NCI-H2081 treated with DMSO at 0.1 percent for 48 hours (cell line): ENCODE data around the gene PSMB2.

Source experiments
- DNase-seq: peaks from one replicate; lab custom pipeline; 2025; lab: John Stamatoyannopoulos, UW

Gene PSMB2

GRCh38 chr1:35572296-35572695 is 69.0 kb downstream of the PSMB2 start:
- DNase-seq = no peak

GRCh38 chr1:35571263-35571662 is 70.1 kb downstream of the PSMB2 start:
- no peak for DNase-seq

GRCh38 chr1:35570589-35571137 is 70.7 kb downstream of the PSMB2 start:
- DNase-seq = no peak

- no peak for DNase-seq
Observed at GRCh38 chr1:35569936-35570335, 71.4 kb downstream of the PSMB2 start.

- DNase-seq = peak; percentile 39
Observed at GRCh38 chr1:35568975-35569395, 72.3 kb downstream of the PSMB2 start.

GRCh38 chr1:35567947-35568558 is 73.3 kb downstream of the PSMB2 start:
- DNase-seq = no peak

GRCh38 chr1:35565742-35566133 is 75.6 kb downstream of the PSMB2 start:
- no peak for DNase-seq

- no peak for DNase-seq
Observed at GRCh38 chr1:35564884-35565741, 76.2 kb downstream of the PSMB2 start.

- DNase-seq = peak; percentile 35
Observed at GRCh38 chr1:35564037-35564883, 77.1 kb downstream of the PSMB2 start.

- no peak for DNase-seq
Observed at GRCh38 chr1:35563166-35563565, 78.2 kb downstream of the PSMB2 start.

GRCh38 chr1:35561972-35562680 is 79.2 kb downstream of the PSMB2 start:
- no peak for DNase-seq

GRCh38 chr1:35561297-35561971 is 79.9 kb downstream of the PSMB2 start:
- DNase-seq = no peak

- DNase-seq = no peak
Observed at GRCh38 chr1:35560256-35561225, 80.8 kb downstream of the PSMB2 start.

GRCh38 chr1:35559317-35559944 is 81.9 kb downstream of the PSMB2 start:
- DNase-seq = no peak

GRCh38 chr1:35558374-35559316 is 82.7 kb downstream of the PSMB2 start:
- no peak for DNase-seq

- DNase-seq = peak; percentile 89
Observed at GRCh38 chr1:35557611-35558373, 83.5 kb downstream of the PSMB2 start, which contains the start of gene NCDN. Gene NCDN, plus strand, starts transcription at chr1:35557799. Its CDS starts 392 bp downstream, at chr1:35558191.

- DNase-seq = no peak
Observed at GRCh38 chr1:35557118-35557610, 84.2 kb downstream of the PSMB2 start, which contains the start of gene KIAA0319L. Gene KIAA0319L, minus strand, starts transcription at chr1:35557403. Its CDS starts 2,912 bp downstream, at chr1:35554491.
